ENCODE results near the gene CCSER1.

DNA sequence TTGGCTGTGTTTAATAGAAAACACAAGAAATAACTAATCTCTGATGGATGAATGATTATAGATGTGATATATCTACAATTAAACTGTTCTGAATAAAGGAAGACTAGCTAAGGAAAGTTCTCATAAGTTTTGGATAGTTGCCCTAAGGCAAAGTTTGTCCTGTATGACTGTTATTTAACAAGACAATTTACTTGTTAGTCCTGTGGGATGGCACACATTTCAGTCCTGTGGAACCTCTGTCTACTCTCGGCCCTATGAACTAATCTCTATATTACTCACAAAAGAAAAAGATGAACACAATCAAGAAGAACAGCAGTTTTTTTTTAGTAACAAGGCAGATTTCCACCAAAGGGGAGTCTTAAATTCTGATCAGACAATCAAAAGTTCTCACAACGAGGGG, 314.6 kb downstream of the CCSER1 start:
- TF ChIP-seq SP1 (IDR thresholded peaks at IDR 0.05; ENCODE audit: low read depth, low read length): no peak
- TF ChIP-seq, protein P1, sequence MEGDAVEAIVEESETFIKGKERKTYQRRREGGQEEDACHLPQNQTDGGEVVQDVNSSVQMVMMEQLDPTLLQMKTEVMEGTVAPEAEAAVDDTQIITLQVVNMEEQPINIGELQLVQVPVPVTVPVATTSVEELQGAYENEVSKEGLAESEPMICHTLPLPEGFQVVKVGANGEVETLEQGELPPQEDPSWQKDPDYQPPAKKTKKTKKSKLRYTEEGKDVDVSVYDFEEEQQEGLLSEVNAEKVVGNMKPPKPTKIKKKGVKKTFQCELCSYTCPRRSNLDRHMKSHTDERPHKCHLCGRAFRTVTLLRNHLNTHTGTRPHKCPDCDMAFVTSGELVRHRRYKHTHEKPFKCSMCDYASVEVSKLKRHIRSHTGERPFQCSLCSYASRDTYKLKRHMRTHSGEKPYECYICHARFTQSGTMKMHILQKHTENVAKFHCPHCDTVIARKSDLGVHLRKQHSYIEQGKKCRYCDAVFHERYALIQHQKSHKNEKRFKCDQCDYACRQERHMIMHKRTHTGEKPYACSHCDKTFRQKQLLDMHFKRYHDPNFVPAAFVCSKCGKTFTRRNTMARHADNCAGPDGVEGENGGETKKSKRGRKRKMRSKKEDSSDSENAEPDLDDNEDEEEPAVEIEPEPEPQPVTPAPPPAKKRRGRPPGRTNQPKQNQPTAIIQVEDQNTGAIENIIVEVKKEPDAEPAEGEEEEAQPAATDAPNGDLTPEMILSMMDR (IDR thresholded peaks at IDR 0.05; ENCODE audit: control extremely low read depth in 1 of 3, insufficient read depth in 1 of 3, low read depth in 1 of 3, low read length in 3 of 3): no peak
- TF ChIP-seq SP2 (IDR thresholded peaks at IDR 0.05; ENCODE audit: low read length): no peak
- no peak for TF ChIP-seq CHD2 (IDR thresholded peaks at IDR 0.05; ENCODE audit: low read length)
- no peak for TF ChIP-seq BRCA1 (IDR thresholded peaks at IDR 0.05; ENCODE audit: low read depth, low read length)
- no peak for TF ChIP-seq RAD21 (IDR thresholded peaks at IDR 0.05 in 1 of 2, conservative IDR thresholded peaks at IDR 0.05 in 1 of 2; ENCODE audit: low read depth in 2 of 2, low read length in 2 of 2)
- TF ChIP-seq GTF2F1 (IDR thresholded peaks at IDR 0.05; ENCODE audit: borderline replicate concordance, low read depth, low read length): no peak
- TF ChIP-seq, protein P2, sequence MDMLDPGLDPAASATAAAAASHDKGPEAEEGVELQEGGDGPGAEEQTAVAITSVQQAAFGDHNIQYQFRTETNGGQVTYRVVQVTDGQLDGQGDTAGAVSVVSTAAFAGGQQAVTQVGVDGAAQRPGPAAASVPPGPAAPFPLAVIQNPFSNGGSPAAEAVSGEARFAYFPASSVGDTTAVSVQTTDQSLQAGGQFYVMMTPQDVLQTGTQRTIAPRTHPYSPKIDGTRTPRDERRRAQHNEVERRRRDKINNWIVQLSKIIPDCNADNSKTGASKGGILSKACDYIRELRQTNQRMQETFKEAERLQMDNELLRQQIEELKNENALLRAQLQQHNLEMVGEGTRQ (IDR thresholded peaks at IDR 0.05; ENCODE audit: low read length): no peak
- TF ChIP-seq JUND (IDR thresholded peaks at IDR 0.05; ENCODE audit: low read length): no peak
- no peak for TF ChIP-seq CEBPB (IDR thresholded peaks at IDR 0.05; ENCODE audit: low read depth, low read length)
- no peak for TF ChIP-seq EZH2 (IDR thresholded peaks at IDR 0.05; ENCODE audit: low read depth, low read length, severe bottlenecking)
- TF ChIP-seq POLR2A (IDR thresholded peaks at IDR 0.05; ENCODE audit: control extremely low read depth in 1 of 2, low read depth in 2 of 2, low read length in 2 of 2): no peak
